ENCODE measurements around the gene CALN1.

The CALN1 gene

GRCh38 chr7:72326365-72326764 lies 85.8 kb downstream of the CALN1 start:
- H3K36me3 Mint-ChIP-seq, result no peaks in the 10 kb centered on the region
- ATAC-seq (replicated peaks), result no peak

GRCh38 chr7:72325561-72325960 lies 86.6 kb downstream of the CALN1 start:
- Mint-ChIP-seq H3K9me3 (peaks cover 0 to 4% of the 10 kb centered on the region in 2 donors), H3K36me3 (no peaks in the 10 kb centered on the region), H3K27ac (no peak overlapping the region), H3K4me3 (no peak overlapping the region), H3K4me1 (no peaks in the 10 kb centered on the region), H3K27me3 (no peaks in the 10 kb centered on the region)
- ATAC-seq (replicated peaks) (no peak), DNase-seq (no peak)

More at GRCh38 chr7:72326365-72326764, 85.8 kb downstream of the CALN1 start:
- H3K9me3 Mint-ChIP-seq, result peaks cover 0 to 4% of the 10 kb centered on the region in 2 donors
- H3K27ac Mint-ChIP-seq, result no peak overlapping the region
- DNase-seq, result no peak
- no peak overlapping the region for H3K4me3 Mint-ChIP-seq
- no peaks in the 10 kb centered on the region for H3K27me3 Mint-ChIP-seq
- no peaks in the 10 kb centered on the region for H3K4me1 Mint-ChIP-seq

- ATAC-seq (replicated peaks) (no peak), DNase-seq (no peak)
- Mint-ChIP-seq H3K27ac (no peak overlapping the region), H3K9me3 (peaks cover 0 to 7% of the 10 kb centered on the region in 2 donors), H3K4me1 (no peaks in the 10 kb centered on the region), H3K27me3 (no peaks in the 10 kb centered on the region), H3K4me3 (no peak overlapping the region), H3K36me3 (no peaks in the 10 kb centered on the region)
Observed at GRCh38 chr7:72321637-72322036, 90.5 kb downstream of the CALN1 start.

- no peak overlapping the region for H3K27ac Mint-ChIP-seq
- H3K36me3 Mint-ChIP-seq, result no peaks in the 10 kb centered on the region
- no peaks in the 10 kb centered on the region for H3K27me3 Mint-ChIP-seq
- H3K4me1 Mint-ChIP-seq, result no peaks in the 10 kb centered on the region
- no peak for ATAC-seq (replicated peaks)
- H3K9me3 Mint-ChIP-seq, result peaks cover 0 to 7% of the 10 kb centered on the region in 2 donors
- no peak overlapping the region for H3K4me3 Mint-ChIP-seq
- no peak for DNase-seq
Observed at GRCh38 chr7:72321081-72321480, 91.1 kb downstream of the CALN1 start.

GRCh38 chr7:72317341-72317740 lies 94.8 kb downstream of the CALN1 start:
- H3K27me3 Mint-ChIP-seq, result no peaks in the 10 kb centered on the region
- H3K36me3 Mint-ChIP-seq, result no peaks in the 10 kb centered on the region
- DNase-seq, result no peak
- H3K27ac Mint-ChIP-seq, result no peak overlapping the region
- no peak for ATAC-seq (replicated peaks)
- no peaks in the 10 kb centered on the region for H3K4me1 Mint-ChIP-seq
- no peak overlapping the region for H3K4me3 Mint-ChIP-seq
- peaks cover 0 to 7% of the 10 kb centered on the region in 2 donors for H3K9me3 Mint-ChIP-seq

- no peak for ATAC-seq (replicated peaks)
- H3K9me3 Mint-ChIP-seq, result peaks cover 0 to 7% of the 10 kb centered on the region in 2 donors
Observed at GRCh38 chr7:72316148-72316547, 96.0 kb downstream of the CALN1 start.

GRCh38 chr7:72313906-72314305 lies 98.2 kb downstream of the CALN1 start:
- H3K4me1 Mint-ChIP-seq, result no peaks in the 10 kb centered on the region

More at GRCh38 chr7:72316148-72316547, 96.0 kb downstream of the CALN1 start:
- no peaks in the 10 kb centered on the region for H3K36me3 Mint-ChIP-seq
- H3K4me1 Mint-ChIP-seq, result no peaks in the 10 kb centered on the region
- no peaks in the 10 kb centered on the region for H3K27me3 Mint-ChIP-seq
- no peak for DNase-seq
- H3K4me3 Mint-ChIP-seq, result no peak overlapping the region
- H3K27ac Mint-ChIP-seq, result no peak overlapping the region

GRCh38 chr7:72310301-72310700 lies 101.8 kb downstream of the CALN1 start:
- Mint-ChIP-seq H3K4me1 (no peaks in the 10 kb centered on the region), H3K9me3 (no peaks in the 10 kb centered on the region), H3K27ac (no peak overlapping the region), H3K36me3 (no peaks in the 10 kb centered on the region), H3K27me3 (peaks cover 0 to 14% of the 10 kb centered on the region in 2 donors), H3K4me3 (no peak overlapping the region)
- DNase-seq, result no peak
- no peak for ATAC-seq (replicated peaks)

More at GRCh38 chr7:72313906-72314305, 98.2 kb downstream of the CALN1 start:
- Mint-ChIP-seq H3K27ac (no peak overlapping the region), H3K9me3 (no peaks in the 10 kb centered on the region), H3K27me3 (no peaks in the 10 kb centered on the region), H3K4me3 (no peak overlapping the region), H3K36me3 (no peaks in the 10 kb centered on the region)
- DNase-seq, result no peak
- no peak for ATAC-seq (replicated peaks)

- Mint-ChIP-seq H3K4me1 (no peaks in the 10 kb centered on the region), H3K9me3 (no peaks in the 10 kb centered on the region), H3K4me3 (no peak overlapping the region), H3K27ac (no peak overlapping the region), H3K27me3 (peaks cover 0 to 14% of the 10 kb centered on the region in 2 donors), H3K36me3 (no peaks in the 10 kb centered on the region)
- no peak for DNase-seq
- ATAC-seq (replicated peaks), result no peak
Observed at GRCh38 chr7:72309476-72309875, 102.7 kb downstream of the CALN1 start.

- no peaks in the 10 kb centered on the region for H3K4me1 Mint-ChIP-seq
- no peak overlapping the region for H3K27ac Mint-ChIP-seq
- ATAC-seq (replicated peaks), result no peak
- H3K9me3 Mint-ChIP-seq, result no peaks in the 10 kb centered on the region
- no peaks in the 10 kb centered on the region for H3K36me3 Mint-ChIP-seq
- H3K27me3 Mint-ChIP-seq, result peaks cover 0 to 14% of the 10 kb centered on the region in 2 donors
- H3K4me3 Mint-ChIP-seq, result no peak overlapping the region
- no peak for DNase-seq
Observed at GRCh38 chr7:72308986-72309385, 103.2 kb downstream of the CALN1 start.

GRCh38 chr7:72307566-72307965 lies 104.6 kb downstream of the CALN1 start:
- H3K9me3 Mint-ChIP-seq, result no peaks in the 10 kb centered on the region
- no peaks in the 10 kb centered on the region for H3K36me3 Mint-ChIP-seq
- DNase-seq (no peak), ATAC-seq (replicated peaks) (no peak)
- no peak overlapping the region for H3K4me3 Mint-ChIP-seq
- H3K27me3 Mint-ChIP-seq, result peaks cover 0 to 14% of the 10 kb centered on the region in 2 donors
- H3K4me1 Mint-ChIP-seq, result no peaks in the 10 kb centered on the region
- H3K27ac Mint-ChIP-seq, result no peak overlapping the region

- no peak for ATAC-seq (replicated peaks)
- H3K4me1 Mint-ChIP-seq, result no peaks in the 10 kb centered on the region
- H3K36me3 Mint-ChIP-seq, result no peaks in the 10 kb centered on the region
- H3K9me3 Mint-ChIP-seq, result no peaks in the 10 kb centered on the region
- H3K27ac Mint-ChIP-seq, result no peak overlapping the region
- no peaks in the 10 kb centered on the region for H3K27me3 Mint-ChIP-seq
- no peak for DNase-seq
- no peak overlapping the region for H3K4me3 Mint-ChIP-seq
Observed at GRCh38 chr7:72298912-72299311, 113.2 kb downstream of the CALN1 start.

- DNase-seq (no peak), ATAC-seq (replicated peaks) (no peak)
- Mint-ChIP-seq H3K36me3 (no peaks in the 10 kb centered on the region), H3K27ac (no peak overlapping the region), H3K4me3 (no peak overlapping the region), H3K4me1 (no peaks in the 10 kb centered on the region), H3K27me3 (no peaks in the 10 kb centered on the region), H3K9me3 (no peaks in the 10 kb centered on the region)
Observed at GRCh38 chr7:72298091-72298490, 114.0 kb downstream of the CALN1 start.

GRCh38 chr7:72297636-72298035 lies 114.5 kb downstream of the CALN1 start:
- no peaks in the 10 kb centered on the region for H3K4me1 Mint-ChIP-seq
- ATAC-seq (replicated peaks) (no peak), DNase-seq (no peak)
- no peak overlapping the region for H3K4me3 Mint-ChIP-seq
- no peaks in the 10 kb centered on the region for H3K27me3 Mint-ChIP-seq
- no peaks in the 10 kb centered on the region for H3K9me3 Mint-ChIP-seq
- H3K36me3 Mint-ChIP-seq, result no peaks in the 10 kb centered on the region
- no peak overlapping the region for H3K27ac Mint-ChIP-seq

GRCh38 chr7:72292794-72293193 lies 119.3 kb downstream of the CALN1 start:
- Mint-ChIP-seq H3K4me3 (no peak overlapping the region), H3K27ac (no peak overlapping the region), H3K27me3 (peaks cover 0 to 4% of the 10 kb centered on the region in 2 donors), H3K4me1 (no peaks in the 10 kb centered on the region), H3K9me3 (peaks cover 0 to 2% of the 10 kb centered on the region in 2 donors), H3K36me3 (no peaks in the 10 kb centered on the region)
- no peak for DNase-seq
- ATAC-seq (replicated peaks), result no peak

GRCh38 chr7:72292118-72292517 lies 120.0 kb downstream of the CALN1 start:
- Mint-ChIP-seq H3K9me3 (peaks cover 0 to 2% of the 10 kb centered on the region in 2 donors), H3K4me1 (no peaks in the 10 kb centered on the region), H3K4me3 (no peak overlapping the region), H3K36me3 (no peaks in the 10 kb centered on the region), H3K27ac (no peak overlapping the region), H3K27me3 (peaks cover 0 to 4% of the 10 kb centered on the region in 2 donors)
- ATAC-seq (replicated peaks), result no peak
- DNase-seq, result no peak
